Measurements from ENCODE around the gene PCDH9.

Gene PCDH9

DNA sequence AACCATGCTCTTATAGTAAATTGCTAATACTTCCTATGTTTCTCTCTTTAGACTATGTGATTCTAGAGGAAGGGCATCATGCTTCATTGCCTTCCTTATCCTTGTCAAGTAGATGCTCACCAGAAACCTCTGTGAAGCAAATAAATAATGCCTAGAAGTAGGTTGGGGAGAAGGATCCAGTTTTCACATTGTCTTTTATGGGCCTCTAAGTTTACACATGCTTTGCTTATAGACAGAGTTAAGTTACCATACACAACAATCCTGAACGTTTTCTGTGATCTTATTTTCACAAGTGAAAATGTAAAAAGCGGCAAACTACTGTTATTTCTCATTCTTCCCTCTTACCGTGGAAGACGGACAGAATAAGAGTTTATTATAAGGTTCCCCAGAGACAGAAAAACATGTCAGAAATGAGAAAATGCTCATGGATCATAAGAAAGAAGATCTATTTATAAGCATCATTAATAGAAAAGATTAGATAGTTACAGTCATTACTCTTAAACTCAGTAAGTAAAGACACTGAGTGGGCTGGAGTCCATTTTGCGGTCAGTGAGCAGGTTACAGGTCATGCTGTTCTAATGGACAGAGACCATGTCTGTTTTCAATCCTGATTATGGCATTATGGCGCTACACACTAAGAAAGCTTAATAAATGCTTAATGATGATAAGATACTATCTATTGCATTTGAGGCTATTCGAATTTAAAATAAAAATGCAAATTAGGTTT lies 723.9 kb downstream of the PCDH9 start:
- DNase-seq, result no peak

- no peak for DNase-seq
These were observed 726.2 kb downstream of the PCDH9 start for GRCh38 chr13:66503890-66504289.

- no peak for DNase-seq
These were observed 729.0 kb downstream of the PCDH9 start for GRCh38 chr13:66501181-66501580.

GRCh38 chr13:66492479-66492878 lies 737.7 kb downstream of the PCDH9 start:
- no peak for DNase-seq

- no peak for DNase-seq
These were observed 738.9 kb downstream of the PCDH9 start for GRCh38 chr13:66491251-66491650.

- DNase-seq, result no peak
These were observed 740.5 kb downstream of the PCDH9 start for GRCh38 chr13:66489586-66489985.

DNA sequence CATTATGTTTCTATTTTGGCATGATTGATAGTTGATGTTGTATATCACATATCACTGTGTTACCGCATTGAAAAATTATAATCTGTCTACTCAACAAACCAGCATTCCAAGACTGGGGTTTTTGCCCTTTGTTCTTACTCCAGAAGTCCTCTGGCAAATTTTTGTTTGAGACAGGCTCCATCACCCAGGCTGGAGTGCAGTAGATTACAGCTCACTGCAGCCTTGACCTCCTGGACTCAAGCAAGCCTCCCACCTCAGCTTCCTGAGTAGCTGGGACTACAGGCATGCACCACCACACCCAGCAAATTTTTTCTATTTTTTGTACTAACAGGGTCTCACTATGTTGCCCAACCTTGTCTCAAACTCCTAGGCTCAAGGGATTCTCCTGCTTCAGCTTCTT lies 741.0 kb downstream of the PCDH9 start:
- no peak for DNase-seq

DNA sequence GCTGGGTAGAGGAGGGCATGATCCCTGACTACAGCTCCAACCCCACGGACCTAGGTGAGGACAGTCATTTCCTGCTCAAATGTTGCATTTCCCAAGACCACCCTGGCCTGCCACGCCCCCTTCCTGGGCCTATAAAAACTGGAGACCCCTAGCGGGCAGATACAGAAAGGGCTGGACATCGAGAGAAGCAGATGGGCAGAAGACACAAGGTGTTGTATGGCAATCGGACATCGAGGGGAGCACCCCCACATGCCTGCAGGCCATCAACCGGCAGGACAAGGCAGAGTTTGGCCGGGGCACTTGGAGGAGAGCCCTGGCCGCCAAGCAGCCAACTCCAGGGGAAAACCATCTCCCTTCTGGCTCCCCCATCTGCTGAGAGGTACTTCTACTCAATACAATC lies 746.4 kb downstream of the PCDH9 start:
- DNase-seq, result no peak

DNA sequence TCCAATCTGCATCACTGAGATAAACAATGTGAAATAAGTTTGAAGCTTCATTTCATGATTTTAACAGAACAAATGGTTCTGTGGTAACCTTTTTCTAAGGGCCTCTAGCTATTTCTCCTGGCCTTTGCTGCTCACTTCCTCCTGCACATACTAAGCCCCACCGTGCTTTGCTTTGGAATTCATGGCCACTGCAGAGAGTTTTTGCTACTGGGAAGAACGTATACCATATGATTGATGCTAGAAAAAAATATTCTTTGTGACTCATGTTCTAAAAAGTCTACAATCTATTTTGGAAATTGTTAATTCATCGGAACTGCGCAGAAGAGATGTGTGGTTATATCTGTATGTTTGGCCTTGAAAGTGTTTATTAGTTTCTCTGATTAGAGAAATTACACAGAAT lies 747.3 kb downstream of the PCDH9 start:
- DNase-seq, result no peak

DNA sequence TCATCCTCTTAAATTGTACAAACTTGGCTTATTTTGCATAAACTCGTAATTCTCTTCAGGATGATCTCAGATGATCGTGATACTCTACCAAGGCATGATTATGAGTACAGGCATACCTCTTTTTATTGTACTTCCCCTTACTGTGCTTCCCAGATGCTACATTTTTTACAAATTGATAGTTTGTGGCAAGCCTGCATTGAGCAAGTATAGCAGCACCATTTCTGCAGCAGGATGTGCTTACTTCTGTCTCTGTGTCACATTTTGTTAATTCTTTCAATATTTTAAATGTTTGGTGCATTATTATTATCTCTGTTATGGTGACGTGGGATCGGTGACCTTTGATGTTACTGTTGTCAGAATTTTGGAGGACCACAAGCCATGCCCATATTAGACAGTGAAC lies 752.3 kb downstream of the PCDH9 start:
- no peak for DNase-seq

- no peak for DNase-seq
These were observed 755.1 kb downstream of the PCDH9 start for GRCh38 chr13:66475061-66475460.

GRCh38 chr13:66469745-66470144 lies 760.4 kb downstream of the PCDH9 start:
- DNase-seq, result no peak

DNA sequence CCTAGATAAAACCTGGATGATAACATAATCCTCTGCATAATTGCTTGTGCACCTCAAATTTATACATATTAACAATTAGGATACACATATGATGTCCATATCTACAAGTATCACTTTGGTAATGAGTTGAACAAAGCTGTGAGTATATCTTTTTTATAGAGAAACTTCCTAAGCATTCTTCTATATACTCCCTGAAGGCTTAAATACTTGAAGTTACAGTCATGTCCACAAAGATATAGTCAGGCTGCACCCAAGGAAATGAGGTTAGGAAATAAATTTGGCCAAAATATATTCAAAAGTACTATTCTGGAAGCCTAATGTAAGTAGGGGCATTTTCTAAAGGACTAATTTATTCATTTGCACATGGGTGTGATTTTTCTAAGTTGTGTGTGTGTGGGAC lies 761.5 kb downstream of the PCDH9 start:
- no peak for DNase-seq

- no peak for DNase-seq
These were observed 767.9 kb downstream of the PCDH9 start for GRCh38 chr13:66462187-66462586.

DNA sequence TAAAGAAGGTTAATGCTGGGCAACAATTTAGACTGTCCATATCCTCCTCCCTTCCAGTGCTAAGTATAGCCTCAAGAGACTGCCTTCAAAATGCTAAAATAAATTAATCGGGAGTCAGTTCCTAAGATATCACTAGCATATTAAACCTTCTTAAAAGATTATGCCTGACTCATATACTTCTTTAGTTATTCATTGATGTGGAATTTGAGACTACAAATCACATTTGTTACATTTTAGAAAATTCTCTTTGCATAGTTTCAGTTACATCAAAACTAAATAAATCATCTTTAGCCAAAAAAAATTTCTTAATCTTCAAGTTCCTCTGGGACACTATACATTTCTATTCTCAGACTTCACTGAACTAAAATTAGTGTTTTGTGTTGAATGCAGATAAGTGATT lies 769.1 kb downstream of the PCDH9 start:
- no peak for DNase-seq

DNA sequence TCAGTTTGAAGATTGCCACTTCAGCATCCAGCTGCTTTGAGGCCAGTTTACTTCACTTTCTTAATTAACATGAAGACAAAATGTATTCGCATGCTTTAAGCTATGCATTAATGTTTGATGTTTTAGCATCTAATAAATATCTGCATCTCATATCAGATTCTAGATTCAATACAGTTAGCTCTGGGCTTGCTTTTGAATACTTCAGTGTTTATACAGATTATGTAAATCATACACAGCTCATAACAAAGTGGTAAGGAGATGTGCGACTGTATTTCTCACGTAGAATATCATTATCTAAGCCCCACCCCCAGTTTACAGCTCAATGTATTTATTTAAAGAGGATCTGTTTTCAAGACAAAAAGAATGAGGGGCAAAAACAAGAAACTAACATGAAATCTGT lies 770.5 kb downstream of the PCDH9 start:
- no peak for DNase-seq

DNA sequence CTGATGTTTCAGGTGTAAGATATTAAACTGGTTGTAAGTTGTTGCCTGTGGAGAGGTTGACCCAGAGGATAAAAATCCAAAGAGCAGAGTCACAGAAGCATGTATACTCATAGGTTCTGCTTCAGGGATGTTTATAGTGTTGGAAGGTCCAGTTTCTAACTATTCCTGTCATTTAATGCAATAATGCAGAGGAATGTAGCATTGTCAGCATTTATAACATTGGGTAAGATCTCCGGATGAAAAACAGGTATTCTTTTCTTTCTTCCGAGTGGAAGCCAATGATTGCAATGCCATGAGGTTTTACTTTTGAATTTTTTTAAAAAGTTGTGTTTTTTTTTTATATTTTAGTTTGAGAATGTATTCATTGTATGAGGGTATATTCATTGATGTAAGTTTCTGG lies 771.0 kb downstream of the PCDH9 start:
- DNase-seq, result no peak

DNA sequence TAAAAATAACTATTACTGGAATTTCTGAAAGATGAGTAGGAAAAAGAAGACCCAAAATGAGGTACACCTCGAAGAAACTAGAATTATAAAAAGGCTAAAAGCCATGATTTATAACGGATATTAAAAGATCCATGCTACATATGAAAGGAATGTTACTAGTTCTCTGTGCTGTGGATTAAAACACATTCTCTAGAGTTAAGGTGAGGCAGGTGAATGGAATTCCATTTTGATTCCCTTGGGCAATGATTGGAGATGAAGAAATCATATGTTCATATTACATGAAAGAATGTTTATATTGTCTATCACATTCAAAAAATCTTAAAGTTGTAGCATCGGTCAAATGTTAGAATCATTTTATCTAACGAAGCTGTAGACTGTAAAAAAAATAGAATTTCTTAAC lies 783.7 kb downstream of the PCDH9 start:
- DNase-seq, result no peak

GRCh38 chr13:66443926-66444325 lies 786.2 kb downstream of the PCDH9 start:
- no peak for DNase-seq

DNA sequence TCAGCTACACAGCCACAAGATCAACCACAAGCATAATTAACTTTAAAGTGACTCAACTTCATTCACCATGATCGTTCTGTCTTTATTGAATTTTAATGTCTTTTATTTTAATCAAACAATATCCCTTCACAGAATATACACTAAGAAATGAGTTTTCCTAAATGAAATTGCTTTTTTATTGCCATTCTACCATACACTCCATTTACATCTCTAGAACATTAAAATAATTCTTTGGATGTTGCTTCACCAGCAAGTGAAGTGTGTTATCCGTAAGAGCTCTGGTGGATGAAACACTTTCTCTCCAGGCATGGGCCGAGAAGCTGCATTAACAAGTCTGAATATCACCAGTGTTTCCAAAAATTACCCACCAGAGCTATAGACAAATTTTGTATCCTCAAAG lies 789.2 kb downstream of the PCDH9 start:
- DNase-seq, result no peak

- no peak for DNase-seq
These were observed 799.4 kb downstream of the PCDH9 start for GRCh38 chr13:66430728-66431127.

- no peak for DNase-seq
These were observed 799.9 kb downstream of the PCDH9 start for GRCh38 chr13:66430269-66430668.

GRCh38 chr13:66429156-66429555 lies 801.0 kb downstream of the PCDH9 start:
- no peak for DNase-seq

DNA sequence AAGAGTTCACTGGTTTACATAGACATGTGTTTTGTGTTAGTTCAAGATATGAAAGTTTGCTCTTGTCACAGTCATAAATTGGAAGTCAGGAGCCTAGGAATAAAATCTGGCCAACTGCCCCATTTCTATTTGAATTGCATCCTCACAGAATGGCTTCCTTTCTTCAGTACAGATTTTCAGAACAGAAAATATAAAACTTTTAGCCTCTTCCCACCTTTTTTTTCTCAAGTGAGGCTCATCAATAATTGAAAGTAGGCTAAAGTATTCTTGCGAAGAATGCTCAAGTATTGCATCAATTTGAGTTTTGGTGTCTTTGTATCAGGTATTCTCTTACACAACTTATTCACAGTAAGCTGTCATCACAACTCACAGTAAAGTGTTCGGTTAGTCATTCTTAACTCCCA lies 802.7 kb downstream of the PCDH9 start:
- DNase-seq, result no peak

- DNase-seq, result no peak
These were observed 804.4 kb downstream of the PCDH9 start for GRCh38 chr13:66425741-66426140.

- DNase-seq, result no peak
These were observed 805.7 kb downstream of the PCDH9 start for GRCh38 chr13:66424422-66424821.

All from activated CD4-positive, alpha-beta T cell treated with anti-CD3 and anti-CD28 coated beads, Interleukin-2, amount 50 U/mL, for 1 hour (primary cell).